Activated CD4-positive, CD25-positive, alpha-beta regulatory T cell (primary cell): Measurements from ENCODE around the gene ZMYND11.
"Not testable (repeated sequence)": the region's sequence is repeated elsewhere in the genome, so short reads cannot be mapped to it uniquely, and the experiment has no call there.

ENCODE experiments used
- DNase-seq, 4 experiments: peaks; one replicate each; lab custom pipeline; 2025; lab: John Stamatoyannopoulos, UW

The ZMYND11 gene

GRCh38 chr10:244227-244626, 109.0 kb downstream of the ZMYND11 start:
- DNase-seq, result no peak

GRCh38 chr10:246431-246830, 111.2 kb downstream of the ZMYND11 start:
- no peak for DNase-seq

- no peak for DNase-seq
Measured at GRCh38 chr10:247480-247879, 112.2 kb downstream of the ZMYND11 start.

DNA sequence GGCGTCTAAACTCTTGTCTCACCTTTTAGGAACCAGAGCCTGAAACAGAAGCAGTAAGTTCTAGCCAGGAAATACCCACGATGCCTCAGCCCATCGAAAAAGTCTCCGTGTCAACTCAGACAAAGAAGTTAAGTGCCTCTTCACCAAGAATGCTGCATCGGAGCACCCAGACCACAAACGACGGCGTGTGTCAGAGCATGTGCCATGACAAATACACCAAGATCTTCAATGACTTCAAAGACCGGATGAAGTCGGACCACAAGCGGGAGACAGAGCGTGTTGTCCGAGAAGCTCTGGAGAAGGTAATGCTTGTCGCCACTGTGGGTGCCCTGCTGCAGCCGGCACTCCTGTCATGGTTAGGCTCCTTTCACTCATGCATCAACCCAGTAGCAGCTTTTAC, 113.1 kb downstream of the ZMYND11 start:
- no peak for DNase-seq

- DNase-seq, result no peak
Measured at GRCh38 chr10:251982-252582, 116.8 kb downstream of the ZMYND11 start.

- no peak for DNase-seq
Measured at GRCh38 chr10:260819-261429, 125.7 kb downstream of the ZMYND11 start.

- DNase-seq, result not testable (repeated sequence)
Measured at GRCh38 chr10:264160-265073, 129.2 kb downstream of the ZMYND11 start.

DNA sequence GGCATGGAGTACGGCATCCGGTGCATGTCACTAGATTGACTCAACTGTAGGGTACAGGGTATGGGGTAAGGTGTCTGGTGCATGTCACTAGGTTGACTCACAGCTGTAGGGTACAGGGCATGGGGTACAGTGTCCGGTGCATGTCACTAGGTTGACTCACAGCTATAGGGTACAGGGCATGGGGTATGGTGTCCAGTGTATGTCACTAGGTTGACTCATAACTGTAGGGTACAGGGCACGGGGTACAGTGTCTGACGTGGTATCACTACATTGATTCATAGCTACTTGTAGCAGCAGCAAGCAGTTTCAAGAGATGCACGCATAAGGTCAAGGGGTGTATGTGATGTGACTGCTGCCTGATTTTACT, 129.8 kb downstream of the ZMYND11 start:
- DNase-seq, result not testable (repeated sequence)

DNA sequence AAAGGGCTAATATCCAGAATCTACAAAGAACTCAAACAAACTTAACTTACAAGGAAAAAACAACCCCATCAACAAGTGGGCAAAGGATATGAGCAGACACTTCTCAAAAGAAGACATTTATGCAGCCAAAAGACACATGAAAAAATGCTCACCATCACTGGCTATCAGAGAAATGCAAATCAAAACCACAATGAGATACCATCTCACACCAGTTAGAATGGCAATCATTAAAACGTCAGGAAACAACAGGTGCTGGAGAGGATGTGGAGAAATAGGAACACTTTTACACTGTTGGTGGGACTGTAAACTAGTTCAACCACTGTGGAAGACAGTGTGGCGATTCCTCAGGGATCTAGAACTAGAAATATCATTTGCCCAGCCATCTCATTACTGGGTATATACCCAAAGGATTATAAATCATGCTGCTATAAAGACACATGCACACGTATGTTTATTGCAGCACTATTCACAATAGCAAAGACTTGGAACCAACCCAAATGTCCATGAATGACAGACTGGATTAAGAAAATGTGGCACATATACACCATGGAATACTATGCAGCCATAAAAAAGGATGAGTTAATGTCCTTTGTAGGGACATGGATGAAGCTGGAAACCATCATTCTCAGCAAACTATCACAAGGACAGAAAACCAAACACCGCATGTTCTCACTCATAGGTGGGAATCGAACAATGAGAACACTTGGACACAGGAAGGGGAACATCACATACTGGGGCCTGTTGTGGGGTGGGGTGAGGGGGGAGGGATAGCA, 130.7 kb downstream of the ZMYND11 start:
- not testable (repeated sequence) for DNase-seq

GRCh38 chr10:266974-267425, 131.7 kb downstream of the ZMYND11 start:
- DNase-seq, result no peak

DNA sequence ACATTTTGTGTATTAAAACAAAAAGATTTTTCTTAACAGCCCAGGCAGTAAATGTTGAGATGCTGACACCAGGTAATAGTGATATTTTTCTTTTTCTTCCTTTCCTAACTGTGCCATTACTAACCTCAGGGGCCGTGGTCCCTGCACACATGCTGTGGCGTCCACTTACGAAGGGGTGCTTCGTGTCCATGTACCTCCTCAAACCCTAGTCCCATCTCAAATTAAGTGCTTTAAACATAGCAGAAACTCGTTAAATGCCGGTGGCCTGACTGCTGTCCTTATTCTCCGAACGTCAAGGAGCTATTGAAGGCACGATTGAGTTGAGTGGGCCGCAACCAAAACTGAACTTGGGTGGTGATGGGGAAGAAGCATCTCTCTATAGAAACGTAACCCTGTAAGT, 132.4 kb downstream of the ZMYND11 start:
- no peak for DNase-seq

DNA sequence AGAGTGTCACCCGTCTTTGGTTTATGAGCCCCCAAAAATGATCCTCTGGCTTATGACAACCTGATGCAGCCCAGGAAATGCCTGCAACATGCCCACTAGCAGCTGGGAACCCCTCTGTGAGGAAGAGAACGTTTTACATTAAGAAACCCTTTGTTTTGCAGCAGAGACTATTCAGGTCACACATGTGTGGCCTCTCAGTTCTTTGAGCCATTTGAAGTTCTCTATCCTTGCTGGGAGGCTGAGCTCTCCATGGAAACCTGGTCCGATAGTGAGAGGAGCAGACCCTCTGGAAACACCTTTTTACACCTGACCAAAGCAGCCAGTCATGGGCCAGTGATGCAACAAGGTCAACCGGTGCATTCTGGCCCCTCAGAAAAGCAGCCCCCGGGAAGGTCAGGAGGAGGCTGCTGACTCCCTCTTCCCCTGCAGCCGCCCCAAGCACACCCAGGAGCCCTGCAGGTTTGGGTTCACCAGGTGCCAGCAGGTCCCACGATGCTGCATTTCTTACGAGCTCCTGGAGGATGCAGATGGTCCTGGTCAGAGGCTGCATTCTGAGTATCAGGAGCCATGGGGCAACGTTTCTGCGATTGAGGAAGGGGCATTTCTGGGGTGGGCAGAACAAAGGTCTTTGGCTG, 134.3 kb downstream of the ZMYND11 start:
- no peak for DNase-seq

- DNase-seq, result no peak
Measured at GRCh38 chr10:271201-271600, 135.9 kb downstream of the ZMYND11 start.

DNA sequence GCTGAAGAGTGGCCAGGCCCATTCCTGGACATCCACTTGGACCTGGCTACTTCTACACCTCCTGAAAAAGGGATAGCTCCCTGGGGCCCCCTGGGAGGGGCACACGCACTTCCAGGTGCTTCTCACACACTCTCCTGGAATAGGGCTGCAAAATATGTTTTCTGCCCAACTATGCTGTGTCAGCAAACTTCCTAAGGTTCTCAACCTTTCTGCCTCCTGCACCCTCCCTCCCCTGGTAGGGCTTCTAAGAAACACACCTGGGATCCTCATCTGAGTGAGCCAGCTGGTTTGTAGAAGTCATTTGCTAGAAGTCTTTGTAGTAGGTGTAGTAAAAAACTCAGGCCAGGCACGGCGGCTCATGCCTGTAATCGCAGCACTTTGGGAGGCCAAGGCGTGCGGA, 136.5 kb downstream of the ZMYND11 start:
- DNase-seq, result no peak

DNA sequence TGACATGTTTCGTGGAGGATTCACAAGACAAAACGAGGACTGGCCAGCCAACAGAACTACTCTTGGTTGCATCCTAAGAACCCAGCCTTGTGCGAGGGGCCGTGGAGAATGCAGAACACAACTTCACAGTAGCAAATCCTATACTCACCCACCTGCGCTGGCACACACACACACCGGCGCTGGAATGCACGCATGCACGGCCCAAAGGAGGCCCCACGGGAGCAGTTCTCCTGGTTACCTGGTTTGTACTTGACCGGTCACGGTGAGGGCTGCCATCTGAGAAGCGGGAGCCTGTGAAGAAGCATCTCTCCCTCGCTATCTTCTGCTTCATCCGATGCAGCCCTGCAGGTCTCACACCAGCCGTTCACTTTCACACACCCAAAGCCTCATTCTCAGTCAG, 137.8 kb downstream of the ZMYND11 start:
- no peak for DNase-seq

DNA sequence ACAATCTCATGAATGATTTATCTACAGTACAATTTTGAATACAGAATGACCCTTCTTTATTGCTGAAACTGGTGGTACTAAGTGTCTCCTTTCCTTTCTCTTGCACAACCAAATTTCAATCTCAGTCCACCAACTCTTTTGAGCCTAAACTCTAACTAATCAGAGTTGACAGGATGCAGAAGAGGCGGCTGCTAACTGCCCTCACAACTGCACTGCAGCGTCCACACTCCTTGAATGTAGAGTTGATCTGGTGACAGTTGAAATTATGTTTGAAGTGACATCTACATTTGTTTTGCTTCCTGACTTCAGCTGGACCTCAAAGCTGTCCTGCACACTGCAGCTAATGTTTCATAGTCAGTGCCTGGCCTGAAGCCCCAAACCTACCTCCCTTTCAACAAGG, 139.6 kb downstream of the ZMYND11 start:
- DNase-seq, result no peak

DNA sequence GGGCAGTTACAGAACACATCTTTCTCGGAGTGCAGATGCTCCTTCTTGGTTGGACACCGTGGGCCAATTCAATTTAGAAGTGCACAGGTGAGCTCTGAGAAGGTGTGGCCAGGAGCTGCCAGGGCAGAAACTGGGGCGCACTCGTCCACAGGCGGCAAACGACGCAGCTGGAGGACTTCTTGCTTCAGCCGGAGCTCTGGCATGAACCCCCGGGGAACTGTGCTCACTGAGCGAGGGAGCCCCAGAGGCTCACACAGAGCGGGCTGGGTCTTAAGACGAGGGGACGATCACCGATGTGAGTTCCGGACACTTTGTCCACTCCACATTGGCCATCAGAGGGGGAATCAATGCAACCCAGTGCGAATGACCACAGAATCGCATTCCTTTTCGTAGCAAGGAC, 140.4 kb downstream of the ZMYND11 start:
- no peak for DNase-seq

- no peak for DNase-seq
Measured at GRCh38 chr10:277963-278362, 142.7 kb downstream of the ZMYND11 start.

GRCh38 chr10:278707-279106, 143.5 kb downstream of the ZMYND11 start:
- no peak for DNase-seq

DNA sequence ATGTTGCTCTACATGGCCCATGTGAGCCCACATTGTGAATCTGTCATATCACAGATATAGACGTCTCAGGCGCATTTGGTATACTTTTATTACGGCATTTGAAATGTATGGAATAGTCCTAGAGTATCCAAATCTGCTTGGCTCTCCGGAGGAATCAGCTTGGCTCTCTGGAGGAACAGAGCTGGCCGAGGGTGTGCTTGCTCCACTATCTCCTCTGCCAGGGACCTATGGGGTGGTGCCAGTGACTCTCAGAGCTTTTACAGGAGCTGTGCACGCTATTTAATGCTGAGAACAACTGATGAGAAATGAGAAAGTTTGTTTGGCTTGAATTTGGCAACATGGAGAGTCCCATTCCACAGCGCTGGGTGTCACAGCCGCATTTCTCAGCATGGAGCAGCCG, 144.0 kb downstream of the ZMYND11 start:
- no peak for DNase-seq

DNA sequence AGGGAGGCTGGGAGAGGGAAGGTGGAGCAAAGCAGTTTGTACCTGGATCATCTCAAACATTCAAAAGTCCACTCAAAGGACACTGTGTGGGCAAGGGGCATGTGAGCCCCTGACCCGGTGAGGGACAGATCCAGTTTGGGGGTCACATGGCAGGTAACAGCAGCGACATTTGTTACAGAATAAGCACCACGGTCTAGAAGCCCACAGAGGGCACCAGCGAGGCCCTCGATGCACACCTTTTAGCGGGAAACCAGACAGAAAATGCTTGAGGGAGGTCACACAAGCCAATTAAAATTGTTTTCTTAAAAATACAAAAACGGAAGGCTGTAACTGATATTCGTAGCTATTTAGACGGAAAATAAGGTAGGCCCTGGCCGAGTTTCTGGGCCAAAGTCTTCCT, 144.4 kb downstream of the ZMYND11 start:
- no peak for DNase-seq
